Prostate gland (tissue), 2 donors: ENCODE results near the gene TSSK6.

Experiments
- POLR2A ChIP-seq: fragments of 450-650 bp; IDR thresholded peaks from one replicate; pipeline ENCODE4 v1.6.1; 2016; ENCODE audit warnings: antibody characterized with exemption, mild to moderate bottlenecking
- TF ChIP-seq, protein P1 (sequence below), 4 experiments: fragments of 200-600 bp in 2 of 4; fragments of 450-650 bp in 2 of 4; sonication (generic) in 2 of 4; IDR thresholded peaks; 1 replicate in 3 of 4; 2 replicates in 1 of 4; pipeline ENCODE4 v1.5.1; 2016 to 2019; ENCODE audit warnings: antibody characterized with exemption in 4 of 4, mild to moderate bottlenecking in 2 of 4, moderate library complexity in 2 of 4

DNA sequence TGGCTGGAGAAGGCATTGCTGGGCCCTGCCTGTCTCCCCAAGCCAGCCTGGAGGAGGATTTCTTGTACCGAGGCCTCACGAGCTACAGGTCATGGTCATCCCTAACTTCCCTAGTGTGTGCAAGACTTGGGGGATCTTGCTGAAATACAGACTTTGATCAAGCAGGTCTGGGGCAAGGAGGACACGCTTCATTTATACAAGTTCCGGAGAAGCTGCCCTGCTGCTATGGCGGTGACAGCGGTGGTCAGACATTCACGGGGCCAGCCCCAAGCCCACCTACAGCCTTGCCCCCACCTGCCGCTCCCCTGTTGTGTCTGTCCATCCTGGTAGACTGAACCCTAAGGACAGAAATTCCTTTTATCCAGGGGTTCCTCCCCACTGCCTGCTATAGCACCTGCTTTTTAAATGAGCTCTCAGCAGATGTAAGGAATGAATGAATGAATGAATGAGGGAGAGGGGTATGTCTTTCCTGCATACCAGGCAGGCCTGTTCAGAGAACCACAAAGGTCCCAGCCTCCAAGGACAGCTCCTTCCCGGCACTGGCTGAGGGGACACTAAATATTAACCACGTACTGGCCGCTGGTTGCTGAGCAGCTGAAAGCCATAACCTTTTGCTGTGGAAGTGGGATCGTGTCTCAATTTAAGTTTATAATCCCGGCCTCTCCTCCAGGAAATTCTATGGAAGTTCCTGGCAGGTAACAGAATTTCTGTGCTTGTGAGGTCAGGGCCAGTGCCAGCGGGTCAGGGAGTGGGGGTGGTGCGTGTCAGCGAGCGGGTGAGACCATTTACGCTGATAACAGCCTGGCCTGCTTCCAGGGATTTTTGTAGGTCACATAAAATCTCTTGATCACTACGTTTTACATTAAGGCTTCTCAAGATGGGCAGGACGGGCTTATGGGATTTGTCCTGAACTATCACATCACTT, 27.1 kb downstream of the TSSK6 start:
- no peak for TF ChIP-seq POLR2A
- TF ChIP-seq, protein P1, sequence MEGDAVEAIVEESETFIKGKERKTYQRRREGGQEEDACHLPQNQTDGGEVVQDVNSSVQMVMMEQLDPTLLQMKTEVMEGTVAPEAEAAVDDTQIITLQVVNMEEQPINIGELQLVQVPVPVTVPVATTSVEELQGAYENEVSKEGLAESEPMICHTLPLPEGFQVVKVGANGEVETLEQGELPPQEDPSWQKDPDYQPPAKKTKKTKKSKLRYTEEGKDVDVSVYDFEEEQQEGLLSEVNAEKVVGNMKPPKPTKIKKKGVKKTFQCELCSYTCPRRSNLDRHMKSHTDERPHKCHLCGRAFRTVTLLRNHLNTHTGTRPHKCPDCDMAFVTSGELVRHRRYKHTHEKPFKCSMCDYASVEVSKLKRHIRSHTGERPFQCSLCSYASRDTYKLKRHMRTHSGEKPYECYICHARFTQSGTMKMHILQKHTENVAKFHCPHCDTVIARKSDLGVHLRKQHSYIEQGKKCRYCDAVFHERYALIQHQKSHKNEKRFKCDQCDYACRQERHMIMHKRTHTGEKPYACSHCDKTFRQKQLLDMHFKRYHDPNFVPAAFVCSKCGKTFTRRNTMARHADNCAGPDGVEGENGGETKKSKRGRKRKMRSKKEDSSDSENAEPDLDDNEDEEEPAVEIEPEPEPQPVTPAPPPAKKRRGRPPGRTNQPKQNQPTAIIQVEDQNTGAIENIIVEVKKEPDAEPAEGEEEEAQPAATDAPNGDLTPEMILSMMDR (IDR thresholded peaks at IDR 0.05) = no peak
